A549 (cell line): Measurements from ENCODE around the gene GTPBP2. TPM values are rescaled to one million over a fixed set of nuclear protein-coding genes. Genes with fewer than 3 reads are reported as not detected.
A peak's percentile ranks its signal among the peaks of the same experiment; 100 is the strongest.

Source experiments
- ATAC-seq, 2 experiments: fragments of 200-7000 bp in 1 of 2; fragments of >200 bp in 1 of 2; cut with Nextera tagmentation in 1 of 2; cut with Tn5 transposase in 1 of 2; 3 replicates each; pipeline versions ENCODE4 v1.8.0 to v1.9.1; 2018 to 2020; ENCODE audit warnings: mild to moderate bottlenecking in 1 of 2, moderate library complexity in 1 of 2
- CTCF ChIA-PET: fragments of 300-600 bp; sonication (Branson Sonifier 250); formaldehyde crosslinking; extraction: SDS; loops from one replicate; lab custom pipeline; 2021; ENCODE audit warnings: antibody characterized with exemption, inconsistent platforms; lab: Yijun Ruan, JAX
- POLR2A ChIA-PET: fragments of 350-600 bp; formaldehyde crosslinking; extraction: SDS; loops from one replicate; lab custom pipeline; 2021; ENCODE audit warnings: antibody characterized with exemption, inconsistent platforms; lab: Yijun Ruan, JAX
- DNase-seq, 2 experiments: peaks; one replicate each; pipeline versions ENCODE4 v3.0.0 to v3.0.0-alpha.2; 2011 to 2016; ENCODE audit warnings: low read depth in 1 of 2, low spot score in 1 of 2
- FAIRE-seq: peaks from 2 replicates; lab custom pipeline; 2011; peaks lifted over from hg19 to GRCh38; lab: Jason Lieb, UNC
- H3K27ac ChIP-seq, 2 experiments: fragments of >200 bp; sonication (Bioruptor Twin); formaldehyde crosslinking; 3 replicates each; pipeline ENCODE4 v1.5.1; 2016 to 2017
- H3K4me1 ChIP-seq: fragments of >200 bp; sonication (Bioruptor Twin); formaldehyde crosslinking; 3 replicates; pipeline ENCODE4 v1.6.1; 2016
- H3K4me2 ChIP-seq: fragments of >200 bp; sonication (Bioruptor Twin); formaldehyde crosslinking; 3 replicates; pipeline ENCODE4 v1.6.1; 2016
- H3K4me3 ChIP-seq: fragments of >200 bp; sonication (Bioruptor Twin); formaldehyde crosslinking; 3 replicates; pipeline ENCODE4 v1.5.1; 2016
- H3K9me3 ChIP-seq: fragments of >200 bp; sonication (Bioruptor Twin); formaldehyde crosslinking; 3 replicates; pipeline ENCODE4 v1.6.1; 2016
- BHLHE40 ChIP-seq: IDR thresholded peaks from 2 replicates; pipeline ENCODE4 v1.6.1; 2012; ENCODE audit warnings: low read depth, low read length, inconsistent platforms
- CEBPB ChIP-seq, 2 experiments: fragments of >200 bp in 1 of 2; sonication (Bioruptor Twin) in 1 of 2; formaldehyde crosslinking in 1 of 2; IDR thresholded peaks; 2 replicates each; pipeline ENCODE4 v1.6.1; 2012 to 2016
- CHD2 ChIP-seq: fragments of 150-350 bp; IDR thresholded peaks from 2 replicates; pipeline ENCODE4 v1.6.1; 2014; ENCODE audit warnings: low read length; ENCODE audit not compliant: partially characterized antibody
- FOXS1 ChIP-seq: fragments of 250-450 bp; sonication (Bioruptor Pico); IDR thresholded peaks from 2 replicates; pipeline ENCODE4 v1.5.0; 2020; ENCODE audit warnings: mild to moderate bottlenecking, moderate library complexity
- HDAC2 ChIP-seq: fragments of 200-600 bp; sonication (generic); IDR thresholded peaks from 2 replicates; pipeline ENCODE4 v1.6.1; 2016
- HOXB5 ChIP-seq: fragments of 250-450 bp; sonication (Bioruptor Pico); IDR thresholded peaks from 2 replicates; pipeline ENCODE4 v1.5.0; 2020; ENCODE audit warnings: mild to moderate bottlenecking, moderate library complexity
- KDM5A ChIP-seq: fragments of 200-600 bp; sonication (generic); IDR thresholded peaks from 2 replicates; pipeline ENCODE4 v1.6.1; 2016; ENCODE audit warnings: antibody characterized with exemption, mild to moderate bottlenecking
- MAFK ChIP-seq: fragments of 450-650 bp; IDR thresholded peaks from 2 replicates; pipeline ENCODE4 v1.6.1; 2014; ENCODE audit not compliant: partially characterized antibody
- NFE2L2 ChIP-seq: fragments of 150-350 bp; conservative IDR thresholded peaks from 2 replicates; pipeline ENCODE4 v1.6.1; 2014; ENCODE audit warnings: low read length
- NR3C1 ChIP-seq: fragments of >200 bp; sonication (Bioruptor Twin); formaldehyde crosslinking; IDR thresholded peaks from 3 replicates; pipeline ENCODE4 v1.6.1; 2017
- POLR2A ChIP-seq: IDR thresholded peaks from 2 replicates; pipeline ENCODE4 v1.6.1; 2012; ENCODE audit warnings: mild to moderate bottlenecking, low read length
- RAD21 ChIP-seq, 2 experiments: fragments of >200 bp in 1 of 2; sonication (Bioruptor Twin) in 1 of 2; formaldehyde crosslinking in 1 of 2; IDR thresholded peaks in 1 of 2; conservative IDR thresholded peaks in 1 of 2; 2 replicates in 1 of 2; 3 replicates in 1 of 2; pipeline ENCODE4 v1.6.1; 2012 to 2018; ENCODE audit warnings: inconsistent platforms in 1 of 2
- RCOR1 ChIP-seq: fragments of 150-350 bp; IDR thresholded peaks from 2 replicates; pipeline ENCODE4 v1.6.1; 2014; ENCODE audit warnings: antibody characterized with exemption, low read length, low read depth
- RNF2 ChIP-seq: fragments of 200-600 bp; sonication (generic); IDR thresholded peaks from 2 replicates; pipeline ENCODE4 v1.6.1; 2016; ENCODE audit warnings: low read depth, mild to moderate bottlenecking, antibody characterized with exemption, moderate library complexity, borderline replicate concordance
- TFCP2L1 ChIP-seq: fragments of 250-450 bp; sonication (Bioruptor Pico); IDR thresholded peaks from 2 replicates; pipeline ENCODE4 v1.5.0; 2021; ENCODE audit warnings: mild to moderate bottlenecking
- ZC3H11A ChIP-seq: fragments of 450-650 bp; IDR thresholded peaks from 2 replicates; pipeline ENCODE4 v1.6.1; 2014; ENCODE audit warnings: antibody characterized with exemption, mild to moderate bottlenecking
- WGBS: methylation state at CpG from one replicate; pipeline ENCODE4 v1.1.6; 2017; ENCODE audit errors: missing lambda C conversion rate; 5-methylcytosine and 5-hydroxymethylcytosine counted together
- polyA plus RNA-seq, 4 experiments: library from polyadenylated mRNA; depleted of rRNA in 3 of 4; stranded (reverse); fragments of >200 nt; fragmentation: RNase III in 1 of 4; extraction: RNeasy Plus Mini Kit Qiagen cat#74134 plus additional on column Dnase treatment in 1 of 4; gene quantifications; 2 replicates in 3 of 4; 3 replicates in 1 of 4; pipeline ENCODE4 v1.2.3, GENCODE V29; 2011 to 2017
- TF ChIP-seq, protein P1 (sequence below): fragments of 250-450 bp; sonication (Bioruptor Pico); IDR thresholded peaks from 2 replicates; pipeline ENCODE4 v1.5.0; 2020; ENCODE audit warnings: low read depth, mild to moderate bottlenecking, moderate library complexity
- TF ChIP-seq, protein P2 (sequence below): fragments of >200 bp; sonication (Bioruptor Twin); formaldehyde crosslinking; IDR thresholded peaks from 3 replicates; pipeline ENCODE4 v1.6.1; 2016

The GTPBP2 gene
- polyA plus RNA-seq, 2 of the 4 experiments (the other 2 are of a cell fraction): 28.9 to 59.6 TPM

DNA sequence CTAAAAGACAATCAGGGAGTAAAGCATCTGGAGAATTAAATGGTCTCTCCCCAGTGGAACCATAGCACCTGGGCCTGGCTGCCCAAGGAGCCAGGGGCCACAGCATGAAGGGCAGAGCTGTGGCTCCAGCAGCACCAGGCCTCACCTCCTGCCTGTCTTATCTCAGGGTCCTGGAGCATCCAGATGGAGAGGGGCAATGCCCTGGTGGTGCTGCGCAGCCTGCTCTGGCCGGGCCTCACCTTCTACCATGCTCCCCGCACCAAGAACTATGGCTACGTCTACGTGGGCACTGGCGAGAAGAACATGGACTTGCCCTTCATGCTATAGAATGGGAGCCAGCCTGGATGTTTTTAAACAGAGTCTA, 41.5 kb upstream of the GTPBP2 start (continued):
- TF ChIP-seq RCOR1: no peak
- TF ChIP-seq, all 56 proteins: peak for 0

DNA sequence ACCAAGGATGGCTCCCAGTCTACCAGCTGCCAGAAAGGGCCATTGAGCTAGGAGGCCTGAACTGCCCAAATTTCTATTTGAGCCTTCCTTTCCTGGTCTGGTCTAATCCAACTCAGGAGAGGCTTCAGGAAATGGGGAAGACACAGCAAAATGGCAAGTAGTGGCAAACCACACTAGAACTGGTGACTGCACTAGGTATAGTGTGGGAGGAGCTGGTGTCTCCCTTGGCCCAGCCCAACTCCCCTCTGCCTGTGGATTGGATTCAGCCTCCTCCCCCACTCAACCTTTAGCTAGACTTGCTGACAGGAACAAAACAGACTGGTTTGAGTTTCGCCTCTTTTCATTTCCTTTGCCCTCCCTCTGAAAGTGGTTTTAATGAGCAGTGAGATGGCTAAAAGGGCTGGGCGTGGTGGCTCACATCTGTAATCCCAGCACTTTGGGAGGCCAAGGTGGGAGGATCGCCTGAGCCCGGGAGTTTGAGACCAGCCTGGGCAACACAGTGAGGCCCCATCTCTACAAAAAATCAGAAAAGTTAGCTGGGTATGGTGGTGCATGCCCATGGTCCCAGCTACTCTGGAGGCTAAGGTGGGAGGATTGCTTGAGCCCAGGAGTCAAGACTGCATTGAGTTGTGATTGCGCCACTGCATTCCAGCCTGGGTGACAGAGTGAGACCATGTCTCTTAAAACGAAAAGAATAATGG, 41.0 kb upstream of the GTPBP2 start:
- no peak for FAIRE-seq
- no peak for DNase-seq
- Histone ChIP-seq H3K9me3 (no peaks in the 10 kb centered on the region), H3K4me1 (peaks cover 14% of the 10 kb centered on the region; the same call in 2 of the 3 replicates), H3K27ac (no peak overlapping the region), H3K4me2 (no peak overlapping the region)
- WGBS: 87% methylated on average over 6 of the region's 6 CpGs
- ChIA-PET CTCF (interaction anchor here (0.8 to 11.5 kb wide), 8 partner anchors 15 to 410 kb away, joined by 3 to 72 read pairs (median 6); partner anchors contain the start of genes MRPS18A and VEGFA), POLR2A (no interaction called here)
- ATAC-seq: no peak
- TF ChIP-seq MAFK: no peak
- no peak for TF ChIP-seq CHD2
- TF ChIP-seq NR3C1: no peak
- 0 out of 4 replicates have a peak, but pooled peaks of 1 of the 2 experiments have one; percentile 4 for TF ChIP-seq CEBPB (IDR thresholded peaks at IDR 0.05)
- TF ChIP-seq, all 56 proteins: peak for 1
- no peak overlapping the region for H3K4me3 ChIP-seq

DNA sequence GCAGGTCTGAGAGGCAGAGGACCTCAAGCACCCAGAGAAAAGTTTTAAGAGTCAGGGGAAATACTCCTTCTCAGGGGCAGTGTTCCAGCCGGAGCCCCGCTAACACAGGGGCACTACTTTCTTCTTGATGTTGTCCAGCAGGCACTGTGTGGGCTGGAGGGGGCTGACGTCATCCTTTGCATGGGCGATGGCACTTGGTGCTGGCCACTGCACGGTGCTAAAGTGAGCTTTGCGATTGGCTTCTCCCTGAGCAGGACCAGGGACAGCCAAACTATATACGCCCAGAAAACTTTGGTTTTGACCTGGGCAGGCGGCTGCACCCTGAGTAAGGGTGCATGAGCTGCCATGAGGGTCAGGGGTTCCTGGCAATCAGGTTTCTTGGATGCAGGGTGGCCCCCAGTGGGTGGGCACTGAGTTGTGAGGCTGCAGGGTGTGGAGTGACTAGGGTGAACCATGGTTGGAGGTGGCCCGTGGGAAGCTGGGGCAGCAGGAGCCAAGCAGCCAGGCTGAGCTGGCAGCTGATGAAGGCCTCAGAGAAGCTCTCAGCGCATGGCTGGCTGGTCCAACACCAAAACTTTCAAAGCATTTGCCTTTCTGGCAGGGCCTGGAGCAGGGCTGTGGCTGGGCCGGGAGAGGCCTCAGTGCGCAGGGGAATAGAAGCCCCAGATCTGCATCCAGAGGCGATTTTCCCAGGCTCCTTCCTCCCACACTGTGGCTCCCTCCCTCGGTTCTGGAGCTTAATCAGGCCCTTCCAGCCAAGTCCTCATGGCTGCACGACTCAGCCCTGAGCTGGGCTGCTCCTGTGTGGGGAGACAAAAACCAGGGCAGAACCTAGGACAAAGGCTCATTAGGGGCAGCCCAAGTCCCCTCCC, 40.2 kb upstream of the GTPBP2 start:
- FAIRE-seq: no peak
- peak overlapping the region in 1 of 2 experiments; percentile 66; a peak in 2 of 6 replicates for H3K27ac ChIP-seq
- peaks cover 14% of the 10 kb centered on the region; the same call in 2 of the 3 replicates for H3K4me1 ChIP-seq
- ChIA-PET POLR2A (no interaction called here), CTCF (interaction anchor here (0.8 to 11.5 kb wide), 10 partner anchors 12 to 411 kb away, joined by 3 to 72 read pairs (median 8); partner anchors contain the start of genes MRPS18A, RSPH9 and VEGFA)
- ATAC-seq: no peak
- 85% methylated on average over 8 of the region's 15 CpGs for WGBS
- H3K9me3 ChIP-seq: no peaks in the 10 kb centered on the region
- DNase-seq: no peak
- H3K4me3 ChIP-seq: no peak overlapping the region
- H3K4me2 ChIP-seq: no peak overlapping the region
- TF ChIP-seq POLR2A (no peak), TFCP2L1 (CRISPR knock-in tag) (no peak), RAD21 (conservative IDR thresholded peaks at IDR 0.05 in 1 of 2, IDR thresholded peaks at IDR 0.05 in 1 of 2) (no peak), RNF2 (no peak), ZC3H11A (no peak), HDAC2 (no peak), NFE2L2 (no peak), FOXS1 (CRISPR knock-in tag) (no peak), BHLHE40 (no peak), KDM5A (no peak), HOXB5 (no peak)
- TF ChIP-seq, protein P1, sequence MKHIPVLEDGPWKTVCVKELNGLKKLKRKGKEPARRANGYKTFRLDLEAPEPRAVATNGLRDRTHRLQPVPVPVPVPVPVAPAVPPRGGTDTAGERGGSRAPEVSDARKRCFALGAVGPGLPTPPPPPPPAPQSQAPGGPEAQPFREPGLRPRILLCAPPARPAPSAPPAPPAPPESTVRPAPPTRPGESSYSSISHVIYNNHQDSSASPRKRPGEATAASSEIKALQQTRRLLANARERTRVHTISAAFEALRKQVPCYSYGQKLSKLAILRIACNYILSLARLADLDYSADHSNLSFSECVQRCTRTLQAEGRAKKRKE: no peak
- TF ChIP-seq, protein P2, sequence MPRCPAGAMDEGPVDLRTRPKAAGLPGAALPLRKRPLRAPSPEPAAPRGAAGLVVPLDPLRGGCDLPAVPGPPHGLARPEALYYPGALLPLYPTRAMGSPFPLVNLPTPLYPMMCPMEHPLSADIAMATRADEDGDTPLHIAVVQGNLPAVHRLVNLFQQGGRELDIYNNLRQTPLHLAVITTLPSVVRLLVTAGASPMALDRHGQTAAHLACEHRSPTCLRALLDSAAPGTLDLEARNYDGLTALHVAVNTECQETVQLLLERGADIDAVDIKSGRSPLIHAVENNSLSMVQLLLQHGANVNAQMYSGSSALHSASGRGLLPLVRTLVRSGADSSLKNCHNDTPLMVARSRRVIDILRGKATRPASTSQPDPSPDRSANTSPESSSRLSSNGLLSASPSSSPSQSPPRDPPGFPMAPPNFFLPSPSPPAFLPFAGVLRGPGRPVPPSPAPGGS: no peak
